HCT116 (cell line): ENCODE data around the gene PAQR7. TPM values are rescaled to one million over a fixed set of nuclear protein-coding genes. Genes with fewer than 3 reads are reported as not detected.

Experiments used
- ATAC-seq: fragments of 200-7000 bp; cut with Tn5 transposase; 2 replicates; pipeline ENCODE4 v1.9.1; 2020; ENCODE audit warnings: mild to moderate bottlenecking, moderate library complexity
- BruUV-seq: library from RNA; stranded (reverse); fragments of 400-500 nt; replicated peaks from 2 replicates; lab custom pipeline; 2021; lab: Mats Ljungman, UMichigan
- CTCF ChIA-PET: fragments of 300-600 bp; sonication (Branson Sonifier 250); formaldehyde crosslinking; loops from one replicate; lab custom pipeline; 2021; ENCODE audit warnings: antibody characterized with exemption; lab: Charles Lee
- POLR2A ChIA-PET: fragments of 300-600, 350-600 bp; sonication (Branson Sonifier 250); formaldehyde crosslinking; loops from one replicate; lab custom pipeline; 2021; ENCODE audit warnings: antibody characterized with exemption; lab: Charles Lee
- RAD21 ChIA-PET, 2 experiments: fragments of 300-600 bp; sonication (Branson Sonifier 250); formaldehyde crosslinking; loops; one replicate each; lab custom pipeline; 2023; ENCODE audit warnings: low total read pairs in 2 of 2; ENCODE audit not compliant: uncharacterized antibody in 2 of 2, unreplicated experiment in 2 of 2, low non-redundant PET in 1 of 2; lab: Charles Lee
- DNase-seq: peaks from one replicate; pipeline ENCODE4 v3.0.0-alpha.2; 2010; ENCODE audit warnings: low read depth, low spot score
- H2AFZ ChIP-seq: fragments of 200-600 bp; shearing (Covaris generic), sonication (generic); 2 replicates; pipeline ENCODE4 v1.6.1; 2017; ENCODE audit warnings: low read depth, mixed run types, mixed read lengths, antibody characterized with exemption, low read length; ENCODE audit not compliant: poor library complexity, severe bottlenecking
- H3K27ac ChIP-seq: 2 replicates; pipeline ENCODE4 v1.5.1; 2012; ENCODE audit warnings: low read depth, low read length
- H3K27me3 ChIP-seq: fragments of 200-600 bp; sonication (generic); 2 replicates; pipeline ENCODE4 v1.6.1; 2016; ENCODE audit warnings: mixed run types, low read length, mixed read lengths; ENCODE audit not compliant: insufficient read depth
- H3K36me3 ChIP-seq, 2 experiments: fragments of 200-500 bp in 1 of 2; fragments of 200-600 bp in 1 of 2; sonication (Bioruptor generic) in 1 of 2; sonication (generic) in 1 of 2; 2 replicates each; pipeline versions ENCODE4 v1.5.1 to v1.6.1; 2014 to 2016; ENCODE audit warnings: low read length in 2 of 2, inconsistent platforms in 1 of 2, mixed read lengths in 1 of 2, mixed run types in 1 of 2; ENCODE audit not compliant: insufficient read depth in 2 of 2, control insufficient read depth in 1 of 2
- H3K4me1 ChIP-seq, 2 experiments: fragments of 200-600 bp in 1 of 2; sonication (generic) in 1 of 2; 2 replicates each; pipeline versions ENCODE4 v1.5.1 to v1.6.1; 2012 to 2017; ENCODE audit warnings: low read length in 2 of 2, inconsistent platforms in 1 of 2, mild to moderate bottlenecking in 1 of 2, mixed read lengths in 1 of 2, mixed run types in 1 of 2, moderate library complexity in 1 of 2; ENCODE audit not compliant: insufficient read depth in 2 of 2, control insufficient read depth in 1 of 2
- H3K4me2 ChIP-seq: fragments of 200-600 bp; sonication (generic); 2 replicates; pipeline ENCODE4 v1.6.1; 2017; ENCODE audit warnings: mixed run types, low read length, mixed read lengths
- H3K4me3 ChIP-seq, 2 experiments: fragments of 200-600 bp in 1 of 2; sonication (generic) in 1 of 2; replicated peaks in 1 of 2; 2 replicates each; pipeline ENCODE4 v1.5.1; 2011 to 2016; ENCODE audit warnings: low read length in 2 of 2, control low read depth in 1 of 2, low read depth in 1 of 2, mild to moderate bottlenecking in 1 of 2, mixed read lengths in 1 of 2, mixed run types in 1 of 2
- H3K79me2 ChIP-seq: fragments of 200-600 bp; sonication (generic); 2 replicates; pipeline ENCODE4 v1.6.1; 2017; ENCODE audit warnings: mild to moderate bottlenecking, mixed run types, low read length, moderate library complexity, mixed read lengths; ENCODE audit not compliant: insufficient read depth
- H3K9ac ChIP-seq: fragments of 200-600 bp; sonication (generic); 2 replicates; pipeline ENCODE4 v1.6.1; 2016; ENCODE audit warnings: low read length, mixed read lengths
- H3K9me2 ChIP-seq: fragments of 200-600 bp; sonication (generic), shearing (Covaris generic); 2 replicates; pipeline ENCODE4 v1.6.1; 2017; ENCODE audit warnings: mixed run types, mild to moderate bottlenecking, moderate library complexity; ENCODE audit not compliant: insufficient read depth
- H3K9me3 ChIP-seq, 2 experiments: fragments of 200-500 bp in 1 of 2; fragments of 200-600 bp in 1 of 2; sonication (Bioruptor generic) in 1 of 2; sonication (generic) in 1 of 2; 2 replicates each; pipeline ENCODE4 v1.6.1; 2014 to 2017; ENCODE audit warnings: low read length in 2 of 2, mixed read lengths in 2 of 2, inconsistent platforms in 1 of 2, low read depth in 1 of 2, mild to moderate bottlenecking in 1 of 2, mixed run types in 1 of 2, moderate library complexity in 1 of 2; ENCODE audit not compliant: control insufficient read depth in 1 of 2, insufficient read depth in 1 of 2
- H4K20me1 ChIP-seq: fragments of 200-600 bp; sonication (generic), shearing (Covaris generic); 2 replicates; pipeline ENCODE4 v1.6.1; 2017; ENCODE audit warnings: mixed run types, mild to moderate bottlenecking, moderate library complexity; ENCODE audit not compliant: insufficient read depth
- ATF3 ChIP-seq: IDR thresholded peaks from 2 replicates; pipeline ENCODE4 v1.6.1; 2012
- CBX3 ChIP-seq: IDR thresholded peaks from 2 replicates; pipeline ENCODE4 v1.6.1; 2012; ENCODE audit warnings: low read depth
- CTCF ChIP-seq, 3 experiments: fragments of 200-600 bp in 1 of 3; sonication (generic) in 1 of 3; IDR thresholded peaks in 2 of 3; conservative IDR thresholded peaks in 1 of 3; 2 replicates each; pipeline ENCODE4 v1.5.1; 2012 to 2017; ENCODE audit warnings: low read depth in 2 of 3, low read length in 2 of 3, antibody characterized with exemption in 1 of 3, borderline replicate concordance in 1 of 3, control low read depth in 1 of 3, mild to moderate bottlenecking in 1 of 3, mixed read lengths in 1 of 3, mixed run types in 1 of 3, moderate library complexity in 1 of 3; ENCODE audit not compliant: insufficient read depth in 1 of 3
- ELF1 ChIP-seq: IDR thresholded peaks from 2 replicates; pipeline ENCODE4 v1.6.1; 2012; ENCODE audit warnings: low read depth, borderline replicate concordance
- EZH2 ChIP-seq: fragments of 200-600 bp; sonication (generic); IDR thresholded peaks from 2 replicates; pipeline ENCODE4 v1.6.1; 2017; ENCODE audit warnings: antibody characterized with exemption, mixed run types
- JUND ChIP-seq: IDR thresholded peaks from 2 replicates; pipeline ENCODE4 v1.6.1; 2012
- MAX ChIP-seq: IDR thresholded peaks from 2 replicates; pipeline ENCODE4 v1.6.1; 2012
- POLR2A ChIP-seq: IDR thresholded peaks from 2 replicates; pipeline ENCODE4 v1.7.0; 2011; ENCODE audit warnings: borderline replicate concordance; ENCODE audit not compliant: insufficient read depth, insufficient read length; ENCODE audit errors: extremely low read depth
- POLR2AphosphoS5 ChIP-seq: IDR thresholded peaks from 2 replicates; pipeline ENCODE4 v1.6.1; 2011; ENCODE audit warnings: mild to moderate bottlenecking, low read depth, low read length, moderate library complexity
- RAD21 ChIP-seq: IDR thresholded peaks from 2 replicates; pipeline ENCODE4 v1.6.1; 2012; ENCODE audit warnings: low read depth, mild to moderate bottlenecking
- SIN3A ChIP-seq: IDR thresholded peaks from 2 replicates; pipeline ENCODE4 v1.6.1; 2012; ENCODE audit warnings: low read depth
- SP1 ChIP-seq: IDR thresholded peaks from 2 replicates; pipeline ENCODE4 v1.6.1; 2012; ENCODE audit warnings: low read depth
- TCF7L2 ChIP-seq: IDR thresholded peaks from 2 replicates; pipeline ENCODE4 v1.7.0; 2011; ENCODE audit warnings: borderline replicate concordance, inconsistent platforms; ENCODE audit not compliant: insufficient read depth, insufficient read length; ENCODE audit errors: extremely low read depth
- ZBTB33 ChIP-seq: IDR thresholded peaks from 2 replicates; pipeline ENCODE4 v1.6.1; 2011; ENCODE audit warnings: mild to moderate bottlenecking, low read length, moderate library complexity; ENCODE audit not compliant: insufficient replicate concordance; ENCODE audit errors: extremely low read depth
- intact Hi-C: fragments of 100-400 bp; cut with micrococcal nuclease; formaldehyde crosslinking; loops from 2 replicates; pipeline ENCODE4 v1.10.0; 2022
- total RNA-seq: library from RNA; stranded (reverse); gene quantifications from one replicate; pipeline ENCODE4 v1.2.1, GENCODE V29; 2021; ENCODE audit not compliant: unreplicated experiment

Gene PAQR7
- total RNA-seq, 1 experiment from 2014 or later = 13.1 TPM

GRCh38 chr1:25899792-25900191 is 24.3 kb upstream of the PAQR7 start:
- Histone ChIP-seq H3K27ac (no peak overlapping the region), H2AFZ (no peak overlapping the region), H3K4me1 (peaks cover 14 to 29% of the 10 kb centered on the region in 2 experiments), H3K4me3 (no peak overlapping the region), H3K9ac (no peak overlapping the region), H3K4me2 (no peak overlapping the region), H3K9me2 (no peaks in the 10 kb centered on the region), H4K20me1 (peaks cover 6% of the 10 kb centered on the region), H3K79me2 (peaks cover 53% of the 10 kb centered on the region), H3K27me3 (no peaks in the 10 kb centered on the region), H3K36me3 (peaks cover 45 to 60% of the 10 kb centered on the region in 2 experiments), H3K9me3 (no peaks in the 10 kb centered on the region)
- CTCF ChIA-PET = no interaction called here
- RAD21 ChIA-PET = no interaction called here
- DNase-seq (no peak), ATAC-seq (no peak)
- no TSS peak for BruUV-seq
- no peak for TF ChIP-seq RAD21
- TF ChIP-seq SP1 = no peak
- TF ChIP-seq SIN3A = no peak
- TF ChIP-seq ZBTB33 = no peak
- TF ChIP-seq MAX = no peak
- TF ChIP-seq EZH2 = no peak
- no peak for TF ChIP-seq POLR2A
- TF ChIP-seq ATF3 = no peak
- no peak for TF ChIP-seq TCF7L2
- no peak for TF ChIP-seq JUND
- no peak for TF ChIP-seq CBX3
- TF ChIP-seq ELF1 = no peak
- no peak for TF ChIP-seq POLR2AphosphoS5
- no peak for TF ChIP-seq CTCF (IDR thresholded peaks at IDR 0.05 in 2 of 3, conservative IDR thresholded peaks at IDR 0.05 in 1 of 3; ENCODE audit: borderline replicate concordance in 1 of 3, insufficient read depth in 1 of 3, low read depth in 2 of 3, low read length in 2 of 3)
- POLR2A ChIA-PET = no interaction called here
- intact Hi-C loops = loop anchor here (5.0 to 10.0 kb wide), 2 partner anchors 82 to 245 kb away; partner anchors contain the start of gene MTFR1L
